Measurements from ENCODE around the gene DAPK1.

Gene DAPK1

GRCh38 chr9:87516926-87517290 is 19.2 kb downstream of the DAPK1 start:
- DNase-seq (ENCODE audit: low read depth) = no peak

DNA sequence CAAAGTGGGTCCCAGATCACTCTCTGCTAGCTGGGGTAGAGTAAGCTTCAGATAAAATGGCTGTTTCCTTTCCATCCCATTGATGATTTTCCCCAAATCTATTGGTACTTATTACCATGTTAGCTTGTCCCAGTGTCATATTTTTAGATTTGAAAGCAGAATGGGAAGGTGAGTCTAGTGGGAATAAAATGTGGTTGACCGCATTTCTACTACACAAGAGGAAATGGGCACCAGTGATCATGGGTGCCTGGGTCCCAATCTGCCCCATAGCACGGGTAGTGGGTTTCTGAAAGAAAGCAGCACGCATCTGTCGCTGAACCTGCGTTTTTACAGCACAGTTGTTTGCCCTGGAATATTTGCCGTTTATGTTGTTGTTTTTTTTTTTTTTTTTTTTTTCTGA is 20.1 kb downstream of the DAPK1 start:
- no peak for DNase-seq (ENCODE audit: low read depth)

DNA sequence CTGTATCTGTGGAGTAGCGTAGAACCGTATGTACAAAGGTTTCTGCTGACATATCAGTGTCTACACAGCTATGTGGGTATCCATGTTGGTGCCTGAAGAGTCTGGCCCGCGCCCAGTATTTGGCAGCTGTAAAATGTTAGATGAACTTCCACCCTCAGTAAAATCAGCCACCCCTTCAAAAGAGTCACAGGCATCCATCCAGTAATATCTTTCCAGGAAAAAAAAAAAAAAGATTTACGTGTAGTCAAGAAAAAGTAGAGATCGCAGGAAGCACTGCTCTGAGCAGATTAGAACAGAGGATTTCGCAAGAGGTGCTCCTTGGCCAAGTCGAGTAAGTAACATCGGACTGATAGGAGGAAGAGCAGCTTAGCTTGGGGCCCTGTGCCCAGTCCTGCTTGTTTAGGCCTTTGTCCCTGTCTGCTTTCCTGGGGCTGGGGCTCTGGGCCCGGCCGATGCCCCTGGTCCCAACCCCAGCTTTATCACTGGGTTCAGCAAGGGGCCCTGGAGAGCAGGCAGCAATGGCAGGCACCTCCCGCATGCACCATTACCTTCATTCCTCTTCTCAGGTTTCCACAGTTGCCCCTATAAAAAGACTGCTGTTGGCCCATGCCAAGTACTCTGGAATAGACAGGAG is 21.2 kb downstream of the DAPK1 start:
- no peak for DNase-seq (ENCODE audit: low read depth)

- DNase-seq (ENCODE audit: low read depth) = no peak
These were observed 21.8 kb downstream of the DAPK1 start for GRCh38 chr9:87519461-87519860.

DNA sequence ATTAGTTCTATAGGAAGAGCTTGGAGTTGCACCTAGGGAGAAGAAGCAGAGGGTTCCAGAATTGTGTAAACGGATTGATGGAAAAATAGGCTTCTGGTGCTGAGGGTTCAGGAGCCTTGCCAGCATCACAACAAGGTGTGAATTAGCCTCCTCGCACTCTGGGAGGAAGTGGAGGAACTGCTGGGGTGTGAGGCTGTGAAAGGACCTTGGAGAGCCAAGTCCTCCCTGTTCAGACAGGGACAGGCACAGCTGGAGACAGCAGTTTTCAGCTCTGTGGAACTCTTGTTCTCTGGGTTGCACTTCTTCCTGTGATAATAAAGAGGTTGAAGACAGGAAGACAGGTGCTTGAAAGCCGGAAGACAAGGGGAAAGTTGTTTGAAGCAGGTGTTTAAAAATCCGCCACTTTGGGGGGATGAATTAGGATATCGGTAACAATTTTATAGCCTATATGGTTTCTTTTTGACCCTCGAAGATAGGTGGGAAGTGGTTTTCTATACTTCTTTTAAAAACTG is 22.6 kb downstream of the DAPK1 start:
- no peak for DNase-seq (ENCODE audit: low read depth)

GRCh38 chr9:87521834-87522233 is 24.2 kb downstream of the DAPK1 start:
- no peak for DNase-seq (ENCODE audit: low read depth)

DNA sequence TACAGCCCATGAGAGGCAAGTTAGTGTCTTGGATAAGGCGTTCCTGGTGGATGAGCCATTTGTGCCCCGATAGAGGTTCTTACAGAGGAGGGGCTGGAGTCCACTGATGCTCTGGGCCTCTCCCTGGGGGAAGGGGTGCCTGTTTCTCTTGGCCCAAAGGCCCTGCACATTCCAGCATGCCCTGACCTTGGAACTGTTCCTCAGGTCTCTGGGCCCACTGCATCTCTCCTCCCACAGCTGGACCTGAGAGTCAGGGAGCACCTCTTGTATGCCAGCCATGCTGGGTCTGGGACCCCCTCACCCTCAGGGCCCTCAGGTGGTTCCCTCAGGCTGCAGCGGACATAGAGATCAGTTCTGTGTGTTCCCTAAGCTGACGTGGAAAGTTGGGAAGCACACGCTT is 26.4 kb downstream of the DAPK1 start:
- no peak for DNase-seq (ENCODE audit: low read depth)

GRCh38 chr9:87525546-87526303 is 28.1 kb downstream of the DAPK1 start:
- no peak for DNase-seq (ENCODE audit: low read depth)

DNA sequence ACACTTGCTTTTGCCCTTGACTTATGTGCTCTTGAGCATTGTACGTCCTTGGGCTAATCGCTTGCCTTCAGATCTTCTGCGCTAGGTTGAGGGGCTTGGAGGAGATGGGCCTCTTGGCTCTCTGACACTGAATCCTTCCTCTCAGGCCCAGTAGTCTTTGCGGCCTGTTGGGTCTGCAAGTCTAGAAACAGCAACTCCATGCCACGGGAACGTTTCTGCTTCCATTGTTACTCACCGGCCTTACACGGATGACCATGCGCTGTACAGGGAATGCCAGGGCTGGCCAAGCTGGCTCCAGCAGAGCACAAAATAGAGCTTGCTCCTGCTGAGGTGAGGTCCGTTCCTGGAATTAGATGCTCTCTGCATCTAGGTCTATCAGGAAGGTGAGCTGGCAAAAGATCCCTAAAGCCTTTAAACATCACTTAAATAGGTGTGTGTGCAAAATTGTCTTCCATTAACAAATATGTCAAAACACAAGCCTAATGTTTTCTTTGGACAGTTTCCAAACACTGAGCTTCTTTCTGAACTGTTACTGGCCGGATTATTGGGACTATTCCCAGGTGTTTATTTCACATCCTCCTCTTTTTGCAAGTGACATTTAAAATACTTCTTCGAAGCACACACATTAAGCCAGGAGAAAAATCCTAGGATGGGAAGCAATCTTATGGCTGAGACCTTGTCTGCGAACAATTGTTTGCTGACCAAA is 29.7 kb downstream of the DAPK1 start:
- no peak for DNase-seq (ENCODE audit: low read depth)

GRCh38 chr9:87528969-87529368 is 31.3 kb downstream of the DAPK1 start:
- DNase-seq (ENCODE audit: low read depth) = no peak

- no peak for DNase-seq (ENCODE audit: low read depth)
These were observed 32.0 kb downstream of the DAPK1 start for GRCh38 chr9:87529671-87530070.

DNA sequence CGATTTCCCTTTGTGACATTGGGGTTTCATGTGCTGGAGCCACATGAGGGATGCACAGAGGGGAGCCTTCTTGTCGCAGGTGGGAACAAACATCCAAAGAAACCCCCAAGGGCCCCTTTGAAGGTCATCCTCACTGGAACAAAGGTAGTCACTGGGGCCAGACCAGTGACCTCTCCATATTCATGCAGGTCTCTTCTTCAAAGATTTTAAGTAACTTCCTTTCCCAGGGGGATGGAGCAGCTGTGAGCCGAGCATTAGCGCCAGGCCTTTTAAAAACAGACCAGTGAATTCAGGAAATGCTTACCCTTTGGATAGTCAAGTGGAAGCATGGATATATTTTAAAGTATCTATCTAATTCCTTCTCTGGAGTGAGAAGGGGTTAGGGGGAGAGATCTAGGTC is 33.0 kb downstream of the DAPK1 start:
- no peak for DNase-seq (ENCODE audit: low read depth)

DNA sequence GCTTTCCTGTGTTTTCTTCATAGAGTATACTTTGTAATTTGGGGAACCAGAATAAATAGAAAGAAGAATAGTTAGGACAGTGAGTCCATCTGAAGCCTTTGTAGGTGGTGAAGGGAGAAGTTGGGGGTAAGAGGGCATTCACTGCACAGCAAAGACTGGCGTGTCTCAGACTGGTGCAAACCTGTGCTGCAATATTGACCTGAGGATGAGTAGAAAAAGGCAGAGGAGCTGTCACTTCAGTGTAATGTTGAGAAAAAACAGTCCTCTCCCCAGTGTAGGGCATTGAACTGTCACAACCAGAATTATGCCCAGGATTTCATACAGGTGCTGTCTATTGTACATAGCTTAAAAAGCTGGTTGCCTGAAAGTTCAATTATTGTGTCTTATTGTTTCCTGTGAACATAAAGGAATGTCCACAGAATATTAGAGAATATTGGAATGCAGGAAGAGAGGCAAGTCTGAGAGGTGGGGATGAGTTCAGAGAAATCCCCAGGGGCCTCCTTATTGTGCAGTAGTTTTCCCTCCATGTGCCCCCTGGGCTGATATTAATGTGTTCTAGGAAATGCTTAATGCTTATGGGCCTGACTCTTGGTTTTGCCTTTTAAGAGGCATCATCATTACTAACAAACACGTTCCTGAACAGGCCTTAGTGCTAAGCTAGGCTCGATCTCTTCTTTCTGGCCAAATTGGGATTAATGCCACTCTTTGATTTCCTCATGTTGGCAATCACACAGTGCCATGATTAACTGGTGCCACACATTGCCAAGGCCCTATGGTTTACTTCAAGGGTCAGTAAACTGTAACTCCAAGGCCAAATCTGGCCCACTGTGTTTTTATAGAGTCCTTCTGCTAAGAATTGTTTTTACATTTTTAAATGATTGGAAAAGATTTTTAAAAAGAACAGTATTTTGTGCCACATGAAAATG is 34.0 kb downstream of the DAPK1 start:
- DNase-seq (ENCODE audit: low read depth) = no peak

- no peak for DNase-seq (ENCODE audit: low read depth)
These were observed 35.6 kb downstream of the DAPK1 start for GRCh38 chr9:87533271-87533670.

DNA sequence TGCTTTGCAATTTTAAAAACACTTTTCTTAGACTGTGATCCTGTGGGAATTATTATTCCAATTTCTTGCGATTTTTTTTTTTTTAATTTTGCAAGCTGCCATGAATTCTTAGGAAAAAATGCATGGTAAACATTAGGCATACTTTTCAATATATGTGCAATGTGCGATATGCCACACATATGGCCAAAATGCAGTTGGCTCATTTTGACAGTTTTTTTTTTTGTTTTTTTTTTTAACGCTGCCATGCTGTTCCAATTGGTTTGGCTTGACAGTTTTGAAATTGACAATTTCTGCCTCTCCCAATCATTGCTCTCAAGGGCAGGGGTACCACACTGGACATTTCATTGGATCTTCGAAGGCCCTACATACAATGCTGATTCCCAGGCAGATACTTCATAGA is 36.4 kb downstream of the DAPK1 start:
- DNase-seq (ENCODE audit: low read depth) = no peak

DNA sequence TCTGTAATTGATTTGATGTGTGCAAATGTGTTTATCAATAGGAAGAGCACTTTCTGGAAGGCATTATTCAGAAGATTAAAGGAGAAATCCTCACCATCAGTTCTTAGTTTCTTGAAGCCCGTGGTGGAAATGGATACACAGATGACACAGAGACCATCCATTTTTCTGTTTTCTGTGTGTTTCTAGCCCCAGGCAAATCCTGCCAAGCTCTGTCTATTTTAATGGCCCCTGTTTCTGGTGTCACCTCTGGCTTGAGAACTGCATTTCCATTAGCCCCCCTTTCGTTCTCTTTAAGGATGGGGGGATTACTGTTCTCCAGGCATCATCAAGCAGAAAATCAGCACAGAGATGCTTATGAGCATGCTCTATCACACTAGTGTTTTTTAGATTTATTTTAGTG is 37.3 kb downstream of the DAPK1 start:
- no peak for DNase-seq (ENCODE audit: low read depth)

GRCh38 chr9:87535817-87536539 is 38.3 kb downstream of the DAPK1 start:
- no peak for DNase-seq (ENCODE audit: low read depth)

- no peak for DNase-seq (ENCODE audit: low read depth)
These were observed 40.0 kb downstream of the DAPK1 start for GRCh38 chr9:87537625-87538024.

- no peak for DNase-seq (ENCODE audit: low read depth)
These were observed 42.9 kb downstream of the DAPK1 start for GRCh38 chr9:87540444-87541105.

GRCh38 chr9:87541663-87542062 is 44.0 kb downstream of the DAPK1 start:
- no peak for DNase-seq (ENCODE audit: low read depth)

- DNase-seq (ENCODE audit: low read depth) = no peak
These were observed 44.5 kb downstream of the DAPK1 start for GRCh38 chr9:87542141-87542540.

All from activated T-cell treated with anti-CD3 and anti-CD28 coated beads for 1 hour (primary cell).